Measurements from ENCODE around the gene OGG1.

Gene OGG1

GRCh38 chr3:9795207-9795606 is 45.5 kb downstream of the OGG1 start:
- peaks cover 60% of the 10 kb centered on the region for H3K4me1 Mint-ChIP-seq (ENCODE audit: low read depth)
- no peaks in the 10 kb centered on the region for H3K27me3 Mint-ChIP-seq
- H3K9me3 Mint-ChIP-seq (ENCODE audit: low read depth), result no peaks in the 10 kb centered on the region
- peak overlapping the region; percentile 91 for H3K27ac Mint-ChIP-seq
- H3K36me3 Mint-ChIP-seq, result peaks cover 13% of the 10 kb centered on the region
- peak overlapping the region; percentile 85 for H3K4me3 Mint-ChIP-seq

- peaks cover 13% of the 10 kb centered on the region for H3K36me3 Mint-ChIP-seq
- H3K27me3 Mint-ChIP-seq, result no peaks in the 10 kb centered on the region
- H3K4me1 Mint-ChIP-seq (ENCODE audit: low read depth), result peaks cover 44% of the 10 kb centered on the region
- no peaks in the 10 kb centered on the region for H3K9me3 Mint-ChIP-seq (ENCODE audit: low read depth)
- H3K4me3 Mint-ChIP-seq, result no peak overlapping the region
- H3K27ac Mint-ChIP-seq, result peak overlapping the region; percentile 31
Measured at GRCh38 chr3:9797196-9797945, 47.6 kb downstream of the OGG1 start.

- Mint-ChIP-seq H3K36me3 (peaks cover 6% of the 10 kb centered on the region), H3K27ac (no peak overlapping the region), H3K9me3 (ENCODE audit: low read depth) (no peaks in the 10 kb centered on the region), H3K27me3 (no peaks in the 10 kb centered on the region), H3K4me3 (no peak overlapping the region), H3K4me1 (ENCODE audit: low read depth) (peaks cover 30% of the 10 kb centered on the region)
Measured at GRCh38 chr3:9800529-9800928, 50.8 kb downstream of the OGG1 start.

DNA sequence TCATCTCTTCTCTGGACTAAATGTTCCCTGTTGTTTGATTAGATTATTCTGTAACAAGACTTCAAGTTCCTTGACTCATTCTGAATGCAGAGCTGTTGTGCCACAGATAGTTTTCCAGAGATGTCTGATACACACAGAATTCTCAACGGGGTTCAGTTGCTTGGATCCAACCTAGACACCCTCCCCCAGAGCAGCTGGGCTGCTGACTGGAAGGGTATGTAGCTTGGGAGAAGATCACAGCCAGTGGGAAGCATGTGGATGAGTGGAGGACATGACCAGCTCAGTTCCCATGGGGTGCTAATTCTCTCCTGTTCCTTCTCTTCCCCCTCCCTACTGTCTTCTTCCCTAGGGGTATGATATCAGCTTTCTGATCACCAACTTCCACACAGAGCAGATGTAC is 53.7 kb downstream of the OGG1 start:
- Mint-ChIP-seq H3K27me3 (no peaks in the 10 kb centered on the region), H3K36me3 (peaks cover 6% of the 10 kb centered on the region), H3K4me3 (no peak overlapping the region), H3K4me1 (ENCODE audit: low read depth) (peaks cover 17% of the 10 kb centered on the region), H3K27ac (peak overlapping the region; percentile 76), H3K9me3 (ENCODE audit: low read depth) (no peaks in the 10 kb centered on the region)

- no peak overlapping the region for H3K27ac Mint-ChIP-seq
- H3K36me3 Mint-ChIP-seq, result peaks cover 6% of the 10 kb centered on the region
- H3K4me1 Mint-ChIP-seq (ENCODE audit: low read depth), result peaks cover 28% of the 10 kb centered on the region
Measured at GRCh38 chr3:9804996-9805395, 55.2 kb downstream of the OGG1 start.

GRCh38 chr3:9806137-9806536 is 56.4 kb downstream of the OGG1 start:
- Mint-ChIP-seq H3K27me3 (no peaks in the 10 kb centered on the region), H3K27ac (no peak overlapping the region), H3K36me3 (peaks cover 6% of the 10 kb centered on the region), H3K9me3 (ENCODE audit: low read depth) (no peaks in the 10 kb centered on the region), H3K4me3 (no peak overlapping the region), H3K4me1 (ENCODE audit: low read depth) (peaks cover 34% of the 10 kb centered on the region)

More at GRCh38 chr3:9804996-9805395, 55.2 kb downstream of the OGG1 start:
- Mint-ChIP-seq H3K9me3 (ENCODE audit: low read depth) (no peaks in the 10 kb centered on the region), H3K4me3 (no peak overlapping the region), H3K27me3 (no peaks in the 10 kb centered on the region)

Measured in activated naive CD8-positive, alpha-beta T cell (primary cell).